Activated T-cell treated with anti-CD3 and anti-CD28 coated beads, Interleukin-2, amount 50 U/mL, for 48 hours (primary cell): ENCODE measurements around the gene TNNT1.

ENCODE experiments used
- DNase-seq, 2 experiments: peaks; one replicate each; pipeline ENCODE4 v3.0.0-alpha.2; 2020

Gene TNNT1

GRCh38 chr19:55087542-55087901, 61.5 kb downstream of the TNNT1 start:
- DNase-seq = no peak

- DNase-seq = peak; percentile 58 to 65
Measured at GRCh38 chr19:55086730-55087541, 62.1 kb downstream of the TNNT1 start.

- DNase-seq = no peak
Measured at GRCh38 chr19:55085923-55086715, 62.9 kb downstream of the TNNT1 start.

DNA sequence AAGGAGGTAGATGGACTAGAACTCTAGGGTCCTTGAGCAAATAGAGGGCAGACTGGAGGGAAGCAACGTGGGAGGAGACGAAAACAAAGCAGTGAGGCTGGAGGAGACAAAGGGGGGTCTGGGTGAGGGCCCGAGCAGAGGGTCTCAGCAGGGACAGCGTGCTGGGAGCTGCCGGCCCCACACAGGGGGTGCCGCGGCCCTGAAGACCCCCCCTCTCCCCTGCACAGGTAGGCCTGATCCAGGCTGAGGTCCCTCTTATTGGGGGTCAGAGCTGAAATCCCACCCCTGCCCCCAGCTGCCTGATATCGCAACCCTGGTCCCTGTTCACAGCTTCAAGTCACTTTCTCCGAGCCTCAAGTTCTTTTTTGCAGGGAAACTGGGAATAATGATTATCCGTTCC, 64.6 kb downstream of the TNNT1 start:
- no peak for DNase-seq

GRCh38 chr19:55083004-55083850, 65.8 kb downstream of the TNNT1 start:
- no peak for DNase-seq
